ENCODE results near the gene CDKAL1. TPM values are rescaled to one million over a fixed set of nuclear protein-coding genes. Genes with fewer than 3 reads are reported as not detected.

Gene CDKAL1
- polyA plus RNA-seq, 2 of the 4 experiments (the other 2 are of a cell fraction): 4.7 to 8.3 TPM

GRCh38 chr6:20835315-20836010 lies 301.2 kb downstream of the CDKAL1 start:
- ChIA-PET CTCF (no interaction called here), POLR2A (no interaction called here)
- WGBS (ENCODE audit: missing lambda C conversion rate): 86% methylated on average over 6 of the region's 6 CpGs
- no peak for ATAC-seq
- no peak overlapping the region for H3K27ac ChIP-seq
- no peak overlapping the region for H3K4me2 ChIP-seq
- FAIRE-seq: no peak
- DNase-seq (ENCODE audit: low read depth in 1 of 2, low spot score in 1 of 2): no peak
- H3K4me3 ChIP-seq: no peak overlapping the region
- H3K9me3 ChIP-seq: no peaks in the 10 kb centered on the region
- no peaks in the 10 kb centered on the region for H3K4me1 ChIP-seq
- TF ChIP-seq POLR2AphosphoS2 (conservative IDR thresholded peaks at IDR 0.05; ENCODE audit: low read length): no peak
- no peak for TF ChIP-seq KDM1A (IDR thresholded peaks at IDR 0.05; ENCODE audit: low read depth)
- TF ChIP-seq FOSL2 (IDR thresholded peaks at IDR 0.05): no peak
- no peak for TF ChIP-seq FOSL2 (CRISPR knock-in tag; IDR thresholded peaks at IDR 0.05)
- TF ChIP-seq NPAS2 (CRISPR knock-in tag; IDR thresholded peaks at IDR 0.05; ENCODE audit: borderline replicate concordance): no peak
- TF ChIP-seq PBX3 (IDR thresholded peaks at IDR 0.05): no peak
- no peak for TF ChIP-seq ATOH8 (CRISPR knock-in tag; IDR thresholded peaks at IDR 0.05; ENCODE audit: low read depth)
- no peak for TF ChIP-seq GATA3 (IDR thresholded peaks at IDR 0.05; ENCODE audit: borderline replicate concordance)
- TF ChIP-seq POLR2A (IDR thresholded peaks at IDR 0.05; ENCODE audit: low read length): no peak
- TF ChIP-seq HOXA7 (CRISPR knock-in tag; IDR thresholded peaks at IDR 0.05): no peak
- TF ChIP-seq HDAC2 (IDR thresholded peaks at IDR 0.05): no peak

GRCh38 chr6:20837189-20837588 lies 302.9 kb downstream of the CDKAL1 start:
- no peak overlapping the region for H3K4me3 ChIP-seq
- H3K9me3 ChIP-seq: no peaks in the 10 kb centered on the region
- H3K4me2 ChIP-seq: no peak overlapping the region
- TF ChIP-seq JUN (IDR thresholded peaks at IDR 0.05) (no peak), E2F6 (IDR thresholded peaks at IDR 0.05; ENCODE audit: borderline replicate concordance, low read depth) (no peak)
- WGBS (ENCODE audit: missing lambda C conversion rate): 85% methylated on average over 2 of the region's 2 CpGs
- ATAC-seq (no peak), DNase-seq (ENCODE audit: low read depth in 1 of 2, low spot score in 1 of 2) (no peak), FAIRE-seq (no peak)
- ChIA-PET CTCF (no interaction called here), POLR2A (no interaction called here)
- H3K27ac ChIP-seq: no peak overlapping the region
- H3K4me1 ChIP-seq: no peaks in the 10 kb centered on the region

- TF ChIP-seq RARB (CRISPR knock-in tag; IDR thresholded peaks at IDR 0.05) (no peak), RFX5 (IDR thresholded peaks at IDR 0.05) (no peak), MYC (IDR thresholded peaks at IDR 0.05; ENCODE audit: borderline replicate concordance, low read length) (no peak), E2F6 (IDR thresholded peaks at IDR 0.05; ENCODE audit: borderline replicate concordance, low read depth) (no peak), TP53 (CRISPR knock-in tag; IDR thresholded peaks at IDR 0.05) (no peak), HOXB5 (CRISPR knock-in tag; IDR thresholded peaks at IDR 0.05) (no peak), PBX3 (IDR thresholded peaks at IDR 0.05) (no peak), FOXS1 (CRISPR knock-in tag; IDR thresholded peaks at IDR 0.05) (no peak), EHMT2 (IDR thresholded peaks at IDR 0.05; ENCODE audit: low read depth) (no peak), FOSB (CRISPR knock-in tag; IDR thresholded peaks at IDR 0.05) (no peak), HEYL (CRISPR knock-in tag; IDR thresholded peaks at IDR 0.05) (no peak), HOXB13 (CRISPR knock-in tag; IDR thresholded peaks at IDR 0.05; ENCODE audit: low read depth) (no peak), EP300 (IDR thresholded peaks at IDR 0.05) (no peak)
- no peak for DNase-seq (ENCODE audit: low read depth in 1 of 2, low spot score in 1 of 2)
- Histone ChIP-seq H3K4me2 (no peak overlapping the region), H3K9me3 (no peaks in the 10 kb centered on the region), H3K27ac (no peak overlapping the region), H3K4me3 (no peak overlapping the region), H3K4me1 (no peaks in the 10 kb centered on the region)
- POLR2A ChIA-PET: no interaction called here
- ATAC-seq: no peak
- CTCF ChIA-PET: no interaction called here
- no peak for FAIRE-seq
- WGBS (ENCODE audit: missing lambda C conversion rate): 87% methylated on average over 3 of the region's 3 CpGs
Observed at GRCh38 chr6:20838113-20838512, 303.9 kb downstream of the CDKAL1 start.
